ENCODE results near the gene SLC38A8. TPM values are rescaled to one million over a fixed set of nuclear protein-coding genes. Genes with fewer than 3 reads are reported as not detected.

The SLC38A8 gene
- total RNA-seq, 2 experiments from 2014 or later: not detected

DNA sequence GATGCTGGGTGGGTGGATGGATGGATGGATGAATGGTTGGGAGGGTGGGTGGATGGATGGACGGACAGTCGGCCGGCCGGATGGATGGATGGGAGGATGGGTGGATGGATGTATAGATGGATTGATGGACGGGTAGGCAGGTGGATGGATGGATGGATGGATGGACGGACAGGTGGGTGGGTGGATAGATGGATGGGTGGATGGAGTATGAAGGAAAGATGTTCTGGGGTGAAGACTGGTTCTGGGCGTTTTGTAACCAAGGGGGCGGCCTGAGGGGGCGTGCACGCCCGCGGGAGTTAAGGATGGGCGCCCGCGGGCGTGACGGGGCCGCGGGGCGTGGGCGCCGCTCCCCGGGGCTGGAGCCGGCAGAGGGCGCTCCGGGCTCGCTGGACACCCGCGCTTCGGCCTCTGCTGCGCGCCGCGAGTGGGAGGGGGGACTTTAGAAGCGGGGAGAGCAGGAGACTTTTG is 74.7 kb downstream of the SLC38A8 start, which contains the start of gene NECAB2:
TSS of gene NECAB2 (plus strand) at position 407 of the 468 bp plus-strand sequence. CDS start 405 bp downstream, outside the sequence.
- Histone ChIP-seq H4K20me1 (ENCODE audit: insufficient read depth, low read length) (no peaks in the 10 kb centered on the region), H3K36me3 (ENCODE audit: insufficient read depth, low read length) (no peaks in the 10 kb centered on the region), H3K4me2 (ENCODE audit: low read length) (no peak within 1 kb of the TSS), H3K27ac (ENCODE audit: low read depth, low read length, poor library complexity, severe bottlenecking) (no peak within 1 kb of the TSS), H3K4me1 (ENCODE audit: insufficient read depth, low read length, poor library complexity, severe bottlenecking) (no peaks in the 10 kb centered on the region), H3K9me3 (ENCODE audit: low read length) (no peaks in the 10 kb centered on the region), H3K79me2 (ENCODE audit: insufficient read depth, low read depth, low read length) (no peaks in the 10 kb centered on the region), H3K9me2 (ENCODE audit: insufficient read depth, low read length) (no peaks in the 10 kb centered on the region), H2AFZ (ENCODE audit: low read length) (no peak within 1 kb of the TSS), H3K4me3 (ENCODE audit: low read depth, low read length, poor library complexity, severe bottlenecking) (no peak within 1 kb of the TSS)
- ChIA-PET CTCF (ENCODE audit: unreplicated experiment) (no interaction called here), POLR2A (no interaction called here)
- no TSS peak for BruUV-seq (replicated peaks)
- peak; percentile 4 for DNase-seq (ENCODE audit: low spot score)
- intact Hi-C loops (cut with micrococcal nuclease; ENCODE audit: unreplicated experiment): no loop called here
- TF ChIP-seq, protein P1, sequence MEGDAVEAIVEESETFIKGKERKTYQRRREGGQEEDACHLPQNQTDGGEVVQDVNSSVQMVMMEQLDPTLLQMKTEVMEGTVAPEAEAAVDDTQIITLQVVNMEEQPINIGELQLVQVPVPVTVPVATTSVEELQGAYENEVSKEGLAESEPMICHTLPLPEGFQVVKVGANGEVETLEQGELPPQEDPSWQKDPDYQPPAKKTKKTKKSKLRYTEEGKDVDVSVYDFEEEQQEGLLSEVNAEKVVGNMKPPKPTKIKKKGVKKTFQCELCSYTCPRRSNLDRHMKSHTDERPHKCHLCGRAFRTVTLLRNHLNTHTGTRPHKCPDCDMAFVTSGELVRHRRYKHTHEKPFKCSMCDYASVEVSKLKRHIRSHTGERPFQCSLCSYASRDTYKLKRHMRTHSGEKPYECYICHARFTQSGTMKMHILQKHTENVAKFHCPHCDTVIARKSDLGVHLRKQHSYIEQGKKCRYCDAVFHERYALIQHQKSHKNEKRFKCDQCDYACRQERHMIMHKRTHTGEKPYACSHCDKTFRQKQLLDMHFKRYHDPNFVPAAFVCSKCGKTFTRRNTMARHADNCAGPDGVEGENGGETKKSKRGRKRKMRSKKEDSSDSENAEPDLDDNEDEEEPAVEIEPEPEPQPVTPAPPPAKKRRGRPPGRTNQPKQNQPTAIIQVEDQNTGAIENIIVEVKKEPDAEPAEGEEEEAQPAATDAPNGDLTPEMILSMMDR (conservative IDR thresholded peaks at IDR 0.05; ENCODE audit: low read length): peak; percentile 60
- no peak for TF ChIP-seq EZH2phosphoT487 (IDR thresholded peaks at IDR 0.05; ENCODE audit: borderline replicate concordance, low read depth, low read length)

DNA sequence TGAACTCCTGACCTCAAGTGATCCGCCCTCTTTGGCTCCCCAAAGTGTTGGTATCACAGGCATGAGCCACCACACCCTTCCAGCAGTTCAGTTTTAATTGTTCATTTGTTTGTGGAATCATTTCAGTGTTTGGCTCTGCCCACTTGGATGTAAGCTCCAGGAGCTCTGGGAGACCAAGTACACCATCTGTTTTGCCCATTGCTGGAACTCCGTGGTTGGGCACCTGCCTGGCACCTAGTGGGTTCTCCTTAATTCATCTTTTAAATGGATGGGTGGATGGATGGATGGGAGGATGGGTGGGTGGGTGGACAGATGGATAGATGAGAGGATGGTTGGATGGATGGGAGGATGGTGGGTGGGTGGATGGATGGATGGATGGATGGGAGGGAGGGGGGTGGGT is 75.5 kb downstream of the SLC38A8 start:
- H3K36me3 ChIP-seq (ENCODE audit: insufficient read depth, low read length): no peaks in the 10 kb centered on the region
- no peaks in the 10 kb centered on the region for H3K4me1 ChIP-seq (ENCODE audit: insufficient read depth, low read length, poor library complexity, severe bottlenecking)
- no peaks in the 10 kb centered on the region for H3K9me3 ChIP-seq (ENCODE audit: low read length)
- POLR2A ChIA-PET: no interaction called here
- intact Hi-C loops (cut with micrococcal nuclease; ENCODE audit: unreplicated experiment): no loop called here
- H3K4me2 ChIP-seq (ENCODE audit: low read length): no peak overlapping the region
- no peaks in the 10 kb centered on the region for H3K79me2 ChIP-seq (ENCODE audit: insufficient read depth, low read depth, low read length)
- H4K20me1 ChIP-seq (ENCODE audit: insufficient read depth, low read length): no peaks in the 10 kb centered on the region
- H3K27ac ChIP-seq (ENCODE audit: low read depth, low read length, poor library complexity, severe bottlenecking): no peak overlapping the region
- no peak overlapping the region for H2AFZ ChIP-seq (ENCODE audit: low read length)
- no peak overlapping the region for H3K4me3 ChIP-seq (ENCODE audit: low read depth, low read length, poor library complexity, severe bottlenecking)
- no peak for DNase-seq (ENCODE audit: low spot score)
- CTCF ChIA-PET (ENCODE audit: unreplicated experiment): no interaction called here
- no peaks in the 10 kb centered on the region for H3K9me2 ChIP-seq (ENCODE audit: insufficient read depth, low read length)
- TF ChIP-seq EZH2phosphoT487 (IDR thresholded peaks at IDR 0.05; ENCODE audit: borderline replicate concordance, low read depth, low read length): no peak
- TF ChIP-seq, protein P1 (conservative IDR thresholded peaks at IDR 0.05; ENCODE audit: low read length): no peak
- BruUV-seq (replicated peaks): no TSS peak

DNA sequence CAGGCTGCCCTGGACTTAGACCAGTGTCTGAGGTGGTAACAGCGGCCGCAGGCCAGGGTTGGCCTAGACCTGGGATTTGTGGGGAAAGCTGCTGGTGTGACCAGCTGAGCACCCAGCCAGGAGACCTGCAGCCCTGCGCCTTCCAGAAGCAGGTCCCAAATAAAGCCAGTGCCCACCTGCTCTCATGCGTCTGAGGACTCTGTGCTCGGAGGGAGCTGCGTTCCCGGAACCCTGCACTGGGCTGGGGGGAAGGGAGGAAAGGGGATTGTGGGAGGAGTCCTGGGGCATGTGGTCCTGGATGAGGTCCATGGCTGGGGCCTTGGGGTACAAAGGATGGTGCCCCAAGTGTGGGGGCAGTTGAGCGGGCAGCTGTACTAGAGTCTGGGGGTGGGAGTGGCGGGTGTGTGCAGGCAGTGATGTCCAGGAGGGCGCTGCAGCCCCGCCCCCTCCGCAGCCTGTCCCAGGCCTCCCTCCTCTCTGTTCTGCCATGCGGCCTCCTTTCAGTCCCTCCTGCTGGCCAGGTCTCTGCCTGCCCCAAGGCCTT is 76.4 kb downstream of the SLC38A8 start:
- Histone ChIP-seq H3K4me2 (ENCODE audit: low read length) (no peak overlapping the region), H2AFZ (ENCODE audit: low read length) (no peak overlapping the region), H3K79me2 (ENCODE audit: insufficient read depth, low read depth, low read length) (no peaks in the 10 kb centered on the region), H3K36me3 (ENCODE audit: insufficient read depth, low read length) (no peaks in the 10 kb centered on the region), H3K4me3 (ENCODE audit: low read depth, low read length, poor library complexity, severe bottlenecking) (no peak overlapping the region), H3K27ac (ENCODE audit: low read depth, low read length, poor library complexity, severe bottlenecking) (no peak overlapping the region), H3K9me3 (ENCODE audit: low read length) (no peaks in the 10 kb centered on the region), H3K9me2 (ENCODE audit: insufficient read depth, low read length) (no peaks in the 10 kb centered on the region), H4K20me1 (ENCODE audit: insufficient read depth, low read length) (no peaks in the 10 kb centered on the region), H3K4me1 (ENCODE audit: insufficient read depth, low read length, poor library complexity, severe bottlenecking) (no peaks in the 10 kb centered on the region)
- ChIA-PET CTCF (ENCODE audit: unreplicated experiment) (no interaction called here), POLR2A (no interaction called here)
- no TSS peak for BruUV-seq (replicated peaks)
- DNase-seq (ENCODE audit: low spot score): no peak
- TF ChIP-seq, protein P1 (conservative IDR thresholded peaks at IDR 0.05; ENCODE audit: low read length): no peak
- TF ChIP-seq EZH2phosphoT487 (IDR thresholded peaks at IDR 0.05; ENCODE audit: borderline replicate concordance, low read depth, low read length): no peak
- intact Hi-C loops (cut with micrococcal nuclease; ENCODE audit: unreplicated experiment): no loop called here

Data from OCI-LY7 (cell line).